T-helper 1 cell (primary cell): ENCODE measurements around the gene LFNG.
A peak's percentile ranks its signal among the peaks of the same experiment; 100 is the strongest.

Source experiments
- DNase-seq, 5 donors: peaks; one replicate each; pipeline ENCODE4 v3.0.0-alpha.2; 2012 to 2020

Gene LFNG

GRCh38 chr7:2517678-2518507, 1.7 kb upstream of the LFNG start:
- DNase-seq: no peak

GRCh38 chr7:2518737-2519118, 846 bp upstream of the LFNG start:
- no peak for DNase-seq

- DNase-seq: peak in 1 of 5 donors; percentile 60
These were observed 672 bp downstream of the LFNG start for GRCh38 chr7:2520131-2520760.

- DNase-seq: peak in 1 of 5 donors; percentile 54
These were observed 1.3 kb downstream of the LFNG start for GRCh38 chr7:2520761-2521290.

- no peak for DNase-seq
These were observed 1.8 kb downstream of the LFNG start for GRCh38 chr7:2521341-2521745.

GRCh38 chr7:2521952-2522591, 2.5 kb downstream of the LFNG start:
- peak; percentile 40 to 90 (median 59) for DNase-seq

GRCh38 chr7:2522780-2523433, 3.3 kb downstream of the LFNG start:
- peak in 1 of 5 donors; percentile 54 for DNase-seq

GRCh38 chr7:2523461-2523936, 3.9 kb downstream of the LFNG start:
- DNase-seq: no peak

- no peak for DNase-seq
These were observed 4.6 kb downstream of the LFNG start for GRCh38 chr7:2523941-2524807.

- DNase-seq: peak in 1 of 5 donors; percentile 4
These were observed 5.5 kb downstream of the LFNG start for GRCh38 chr7:2524808-2525657.

GRCh38 chr7:2525658-2526630, 6.4 kb downstream of the LFNG start:
- peak in 1 of 5 donors; percentile 3 for DNase-seq

GRCh38 chr7:2526659-2527504, 7.3 kb downstream of the LFNG start:
- peak in 1 of 5 donors; percentile 2 for DNase-seq

GRCh38 chr7:2527505-2528467, 8.2 kb downstream of the LFNG start:
- peak in 3 of 5 donors; percentile 14 to 51 (median 22) for DNase-seq

GRCh38 chr7:2528481-2529095, 9.0 kb downstream of the LFNG start:
- DNase-seq: peak in 1 of 5 donors; percentile 11

GRCh38 chr7:2529161-2530070, 9.8 kb downstream of the LFNG start:
- peak; percentile 45 to 85 (median 50) for DNase-seq
